ENCODE results near the gene PATE3.

PATE3 gene, protein sequence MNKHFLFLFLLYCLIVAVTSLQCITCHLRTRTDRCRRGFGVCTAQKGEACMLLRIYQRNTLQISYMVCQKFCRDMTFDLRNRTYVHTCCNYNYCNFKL

DNA sequence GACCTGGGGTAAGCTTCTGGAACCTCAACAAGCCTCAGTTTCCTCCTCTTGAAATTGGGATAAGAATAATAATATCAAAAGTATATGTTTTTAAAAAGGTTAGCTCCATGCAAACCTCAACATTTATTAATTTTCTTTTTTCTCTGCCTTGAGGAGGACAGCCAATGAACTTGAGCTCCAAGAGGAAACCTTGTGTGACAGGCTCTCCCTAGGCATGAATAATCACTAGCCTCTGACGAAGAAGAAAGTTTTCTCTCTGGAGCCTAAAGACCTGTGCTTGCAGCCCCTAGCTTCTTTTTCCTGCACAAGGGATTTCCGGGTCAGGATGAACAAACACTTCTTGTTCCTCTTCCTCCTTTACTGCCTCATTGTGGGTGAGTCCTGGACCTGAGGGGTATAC is at the start of gene PATE3:
PATE3 (plus strand) TSS at position 301 of the 400 bp plus-strand sequence; CDS start at position 326, 25 bp downstream.
- no peak for DNase-seq

DNA sequence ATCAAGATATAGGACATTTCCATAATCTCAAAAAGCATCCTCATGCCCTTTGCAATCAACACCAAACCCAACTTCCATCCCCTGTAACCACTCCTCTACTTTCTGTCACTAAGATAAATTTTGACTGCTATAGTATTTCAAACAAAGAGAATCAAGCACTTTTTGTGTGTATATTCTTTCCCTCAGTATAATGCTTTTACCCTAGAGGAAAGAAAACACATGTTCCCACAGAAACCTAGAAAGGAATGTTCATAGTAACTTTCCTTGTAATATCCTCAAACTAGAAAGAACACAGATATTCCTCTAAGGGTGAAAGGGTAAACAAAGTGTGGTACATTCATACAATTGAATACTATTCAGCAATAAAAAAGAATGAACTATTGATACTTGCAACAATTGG is 47.3 kb upstream of the PATE3 start:
- DNase-seq = no peak

DNA sequence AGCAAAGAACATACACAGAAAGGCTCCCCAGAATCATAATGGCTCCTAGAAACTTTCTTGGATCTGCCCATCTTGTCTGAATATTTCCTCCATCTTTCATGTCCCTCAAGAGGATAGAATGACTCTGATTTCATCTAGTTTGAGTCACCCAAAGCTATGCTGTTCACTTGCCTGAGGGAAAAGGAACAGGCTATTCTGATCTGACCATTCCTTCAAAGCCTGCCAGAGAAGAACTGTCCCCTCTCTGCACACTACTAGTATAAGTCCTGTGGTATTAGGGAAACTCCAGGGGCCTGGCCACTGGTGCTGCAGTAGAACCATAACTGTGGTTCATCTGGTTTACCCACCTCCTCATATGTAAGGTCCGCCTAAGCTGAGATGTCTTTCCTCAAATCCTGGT is 44.2 kb upstream of the PATE3 start:
- DNase-seq = no peak

DNA sequence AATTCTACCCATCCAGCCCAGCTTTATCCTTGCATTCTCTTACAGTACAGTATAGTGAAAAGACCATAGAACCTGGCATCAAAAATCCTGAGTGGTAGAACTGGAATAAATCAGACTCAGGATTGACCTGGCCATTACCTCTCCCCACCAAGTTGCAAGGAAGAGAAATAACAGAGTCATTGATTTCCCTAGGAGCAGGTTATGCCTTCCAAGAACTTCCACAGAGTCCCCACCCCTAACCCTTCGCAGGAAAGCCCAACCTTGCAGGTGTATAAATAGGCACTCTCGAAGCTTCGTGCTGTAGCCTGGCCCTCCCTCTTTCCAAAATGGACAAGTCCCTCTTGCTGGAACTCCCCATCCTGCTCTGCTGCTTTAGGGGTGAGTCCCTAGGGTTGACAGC is 41.9 kb upstream of the PATE3 start, which contains the start of gene PATE1:
PATE1 (plus strand) TSS at position 301 of the 400 bp plus-strand sequence; CDS start at position 327, 26 bp downstream.
- DNase-seq = no peak

DNA sequence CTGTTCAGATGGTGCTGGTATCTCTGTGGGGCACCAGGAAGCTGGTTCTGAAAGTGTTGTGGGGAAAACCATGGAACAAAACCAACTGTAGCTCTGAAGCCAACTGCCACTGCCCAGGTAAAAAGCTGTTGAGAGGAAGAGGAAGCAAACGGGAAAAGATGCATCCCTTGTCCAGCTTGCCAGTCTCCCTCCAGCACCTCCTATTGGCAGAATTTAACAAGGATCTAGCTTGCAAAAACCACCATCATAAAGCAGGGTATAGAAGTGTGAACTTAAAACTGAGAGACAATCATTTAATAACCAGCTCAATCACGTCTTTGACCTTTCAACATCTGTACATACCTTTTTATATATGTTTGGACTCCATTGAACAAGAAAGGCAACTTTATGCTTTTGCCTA is 37.3 kb upstream of the PATE3 start:
- DNase-seq = no peak

DNA sequence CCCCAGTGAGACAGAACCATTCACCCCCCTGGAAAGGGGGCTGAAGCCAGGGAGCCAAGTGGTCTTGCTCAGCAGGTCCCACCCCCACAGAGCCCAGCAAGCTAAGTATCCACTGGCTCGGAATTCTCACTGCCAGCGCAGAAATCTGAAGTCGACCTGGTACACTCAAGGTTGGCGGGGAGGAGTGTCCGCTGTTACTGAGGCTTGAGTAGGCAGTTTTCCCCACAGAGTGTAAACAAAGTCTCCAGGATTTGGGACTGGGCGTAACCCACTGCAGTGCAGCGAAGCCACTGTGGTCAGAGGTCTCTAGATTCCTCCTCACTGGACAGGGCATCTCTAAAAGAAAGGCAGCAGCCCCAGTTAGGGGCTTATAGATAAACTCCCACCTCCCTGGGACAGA is 31.9 kb upstream of the PATE3 start:
- no peak for DNase-seq

DNA sequence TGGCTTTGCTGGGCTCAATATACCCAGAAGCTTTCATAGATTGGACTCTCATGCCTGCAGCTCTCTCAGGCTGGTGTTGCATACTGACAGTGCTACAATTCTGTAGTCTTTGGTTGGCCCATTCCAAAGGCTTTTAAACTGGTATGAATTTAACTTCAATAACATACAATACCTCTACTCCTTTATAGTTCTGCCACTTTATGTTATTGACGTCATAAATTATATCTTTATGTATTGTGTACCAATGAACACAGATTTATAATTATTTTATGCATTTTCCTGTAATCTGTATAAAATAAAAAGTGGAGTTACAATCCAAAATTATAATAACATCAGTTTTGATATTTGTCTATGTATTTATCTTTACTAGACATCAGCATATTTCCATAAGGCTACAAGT is 25.5 kb upstream of the PATE3 start:
- DNase-seq = no peak

DNA sequence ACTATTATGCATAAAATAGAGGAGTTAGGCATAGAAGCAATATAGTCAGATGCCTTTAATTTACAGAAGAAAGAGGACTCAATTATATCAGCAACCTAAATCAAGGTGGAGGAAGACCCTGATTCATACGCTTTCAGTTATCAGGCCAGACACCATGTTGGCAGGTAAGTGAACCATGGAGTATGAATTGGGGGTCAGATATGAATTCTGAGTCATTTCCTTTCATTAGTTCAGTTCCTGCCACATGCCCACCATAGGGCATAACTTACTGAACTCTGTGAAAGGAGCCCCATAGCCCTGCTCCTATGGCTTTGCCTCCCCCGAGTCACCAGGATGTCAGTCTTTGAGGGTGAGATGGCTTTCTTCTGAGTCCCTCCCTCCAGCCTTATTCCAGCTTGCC is 24.4 kb upstream of the PATE3 start:
- no peak for DNase-seq

DNA sequence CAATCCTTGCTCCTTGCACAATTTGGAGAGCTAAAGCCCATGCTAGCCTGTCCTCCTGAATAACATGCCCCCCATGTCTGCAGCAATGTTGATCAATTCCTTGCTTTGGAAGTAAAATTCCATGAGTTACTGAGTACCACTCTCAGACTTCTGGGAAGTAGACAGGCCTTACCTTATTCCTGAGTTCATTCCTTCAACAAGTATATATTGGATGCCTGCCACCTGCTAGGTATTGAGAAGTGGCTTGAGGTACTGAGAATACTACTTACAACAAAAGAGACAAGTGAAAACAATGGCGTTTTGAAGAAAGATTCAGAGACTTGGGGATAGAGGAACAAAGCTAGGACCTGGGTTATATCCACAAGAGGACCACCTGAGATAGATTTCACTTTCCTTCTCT is 21.7 kb upstream of the PATE3 start:
- no peak for DNase-seq

DNA sequence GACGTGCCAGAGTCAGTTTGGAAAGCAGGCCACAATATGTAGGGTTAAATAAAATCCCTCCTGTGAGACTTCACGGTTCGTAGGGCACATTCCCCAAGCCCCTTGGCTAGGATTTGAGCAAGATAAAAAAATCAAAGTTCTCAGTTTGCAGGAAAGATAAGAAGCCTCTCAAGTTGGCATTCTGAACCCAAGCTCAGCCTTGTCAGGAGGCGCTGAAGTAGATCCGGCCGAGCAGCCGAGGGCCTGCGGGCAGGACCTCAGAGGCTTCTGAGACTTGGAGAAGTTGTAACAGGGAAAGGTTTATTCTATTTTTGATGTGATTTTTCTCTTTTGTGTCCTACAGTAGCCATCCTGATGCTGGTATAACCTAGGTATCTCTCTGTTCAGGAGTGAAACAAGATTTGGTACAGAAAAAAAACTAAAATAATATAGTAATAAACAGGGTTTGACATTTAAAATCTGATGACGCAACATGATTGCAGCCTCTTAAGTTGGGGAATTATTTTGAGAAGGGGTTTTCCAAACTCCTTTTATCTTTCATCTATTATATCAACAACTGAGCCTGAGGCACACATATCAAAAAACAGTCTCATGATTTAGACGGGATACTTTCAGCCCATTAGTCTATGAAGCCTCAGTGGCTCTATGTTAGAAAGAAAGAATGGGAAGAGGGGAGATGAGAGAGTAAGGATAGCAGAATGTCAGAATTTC is 19.4 kb upstream of the PATE3 start:
- no peak for DNase-seq

DNA sequence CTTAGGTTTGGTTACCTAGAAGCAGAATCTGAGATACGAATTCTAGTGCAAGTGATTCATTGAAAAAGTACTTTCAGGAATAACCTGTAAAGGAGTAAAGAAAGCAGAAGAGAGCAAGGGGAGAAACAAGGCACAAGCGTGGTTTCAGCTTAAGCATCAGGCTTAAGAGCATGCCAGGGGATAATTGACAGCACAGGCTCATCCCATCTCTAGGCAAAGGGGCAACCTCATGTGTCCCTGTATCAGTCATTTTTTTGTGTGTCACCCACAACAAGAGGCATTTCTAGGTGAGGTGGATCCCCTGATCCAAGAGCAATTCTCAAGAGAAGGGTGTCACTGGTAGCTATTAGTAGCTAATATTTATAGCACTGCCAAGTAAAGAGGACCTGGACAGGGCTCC is 17.3 kb upstream of the PATE3 start:
- DNase-seq = no peak

DNA sequence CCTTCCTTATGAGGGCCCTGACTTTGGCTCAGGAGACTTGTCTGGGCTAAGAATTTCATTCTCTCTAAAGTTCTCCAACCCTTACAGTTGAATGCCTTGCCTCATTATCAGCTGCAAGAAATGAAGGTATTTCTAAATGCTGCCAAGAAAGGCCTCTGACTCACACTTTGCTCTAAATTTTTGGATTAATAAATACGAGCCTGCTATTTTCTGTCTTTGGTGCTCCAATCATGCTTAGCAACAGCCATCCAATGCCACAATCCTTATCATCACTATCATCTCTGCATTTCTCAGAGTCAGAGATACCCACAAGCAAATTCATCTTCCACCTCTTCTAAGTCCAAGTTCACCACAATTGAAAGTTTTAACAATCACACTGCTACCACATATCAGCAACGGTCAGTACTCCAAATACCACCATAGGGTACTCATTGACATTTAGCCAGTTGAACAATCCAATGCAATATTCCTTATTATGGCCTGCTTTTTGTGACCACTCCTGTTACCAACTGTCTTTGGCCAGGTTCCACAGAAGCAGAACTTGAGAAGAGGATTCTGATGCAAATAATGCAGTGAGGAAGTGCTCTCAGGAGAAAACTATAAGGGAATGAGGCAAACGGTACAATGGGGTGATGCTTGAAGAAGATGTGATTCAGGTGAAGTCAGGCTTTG is 15.0 kb upstream of the PATE3 start:
- no peak for DNase-seq

DNA sequence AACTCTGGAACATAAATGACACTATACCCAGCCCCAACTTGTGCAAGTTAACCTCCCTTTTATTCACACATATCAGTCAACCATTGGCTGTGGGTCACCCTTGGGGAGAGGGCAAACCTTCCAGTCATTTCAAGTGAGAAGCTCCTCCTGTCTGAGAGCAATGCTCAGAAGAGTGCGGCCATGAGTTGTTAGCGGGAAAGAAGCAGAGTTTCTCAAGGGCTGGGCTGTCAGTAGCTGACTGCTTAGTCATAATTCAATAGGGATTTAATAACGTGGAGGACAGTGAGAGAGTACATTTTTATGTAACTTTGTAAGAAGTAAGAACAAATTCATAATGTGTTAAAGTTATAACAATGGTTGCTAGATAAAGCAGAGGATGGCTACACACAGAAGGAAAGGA is 14.4 kb upstream of the PATE3 start:
- DNase-seq = no peak

DNA sequence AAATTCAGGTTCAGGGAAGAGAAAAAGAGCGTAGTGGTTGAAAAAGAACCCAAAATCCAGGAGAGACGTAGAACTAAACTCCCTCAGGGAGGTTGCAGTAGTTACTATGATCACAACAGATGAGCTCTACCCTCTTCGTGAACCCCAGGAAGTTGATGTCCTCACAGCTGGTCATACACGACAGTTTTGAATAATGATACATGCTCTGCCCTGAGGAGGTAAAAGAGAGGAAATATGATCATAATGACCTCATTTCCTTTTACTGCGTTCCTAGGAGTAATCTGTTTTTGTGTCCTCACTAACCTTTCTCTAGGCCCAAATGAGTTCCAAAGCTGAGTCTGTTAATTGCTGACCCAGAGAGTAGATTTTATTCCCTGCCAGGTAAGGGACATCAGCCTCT is 10.6 kb upstream of the PATE3 start:
- DNase-seq = no peak

DNA sequence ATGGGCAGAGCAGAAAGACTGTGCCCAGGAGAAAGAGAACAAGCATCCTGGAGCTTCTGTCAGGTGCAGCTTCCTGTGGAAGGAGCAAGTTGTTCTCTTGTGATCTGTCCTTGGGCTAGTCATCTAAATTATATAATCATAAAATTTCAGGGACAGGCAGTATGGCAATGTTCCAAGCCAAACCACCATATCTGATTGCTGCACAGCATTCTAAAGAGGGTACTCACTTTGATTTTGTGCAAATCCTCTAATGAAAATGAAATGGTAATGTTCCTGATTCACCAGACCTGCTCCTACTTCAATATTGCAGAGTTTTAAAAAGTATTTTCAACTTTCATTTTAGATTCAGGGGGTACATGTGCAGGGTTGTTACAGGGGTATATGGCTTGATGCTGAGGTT is 9.2 kb upstream of the PATE3 start, which contains the start of gene PATE2:
PATE2 (minus strand) TSS at position 101 of the 400 bp plus-strand sequence; CDS start at position 46, 55 bp downstream.
- no peak for DNase-seq

DNA sequence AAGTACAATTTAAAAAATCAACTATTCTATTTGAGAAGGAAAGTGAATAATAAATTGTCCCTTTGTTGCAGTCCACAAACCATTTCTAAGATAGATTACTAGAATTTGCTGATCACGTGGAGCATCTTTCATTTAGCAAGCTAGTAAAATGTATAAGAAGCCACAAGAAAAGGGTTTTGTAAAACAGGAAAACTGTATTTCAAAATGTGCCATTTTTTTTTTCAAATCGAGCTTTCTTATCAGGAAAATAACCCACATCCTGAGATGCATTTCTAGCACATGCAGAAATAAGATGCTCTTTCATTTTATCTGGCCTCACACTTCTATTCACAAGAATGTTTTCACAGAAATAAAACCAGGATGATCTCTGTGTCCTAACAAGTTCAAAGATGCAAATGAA is 3.2 kb upstream of the PATE3 start:
- no peak for DNase-seq

DNA sequence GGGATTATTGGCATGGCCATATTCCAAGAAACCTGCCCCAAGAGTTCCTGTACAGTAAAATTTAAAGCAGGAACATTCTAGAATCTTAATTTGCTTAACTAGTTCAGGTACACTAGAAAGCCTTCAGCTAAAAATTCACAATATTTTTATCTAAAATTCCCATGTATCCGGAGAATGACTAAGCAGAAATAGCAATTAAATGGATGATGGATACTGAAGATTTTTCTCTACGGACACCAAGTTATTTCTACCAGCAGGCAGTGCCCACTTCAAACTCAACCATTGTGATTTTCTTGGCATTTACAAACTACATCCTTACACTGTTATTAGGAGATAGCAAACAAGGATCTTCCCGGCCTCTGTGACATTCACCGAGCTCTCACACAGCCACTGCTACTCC is 2.9 kb downstream of the PATE3 start:
- no peak for DNase-seq

DNA sequence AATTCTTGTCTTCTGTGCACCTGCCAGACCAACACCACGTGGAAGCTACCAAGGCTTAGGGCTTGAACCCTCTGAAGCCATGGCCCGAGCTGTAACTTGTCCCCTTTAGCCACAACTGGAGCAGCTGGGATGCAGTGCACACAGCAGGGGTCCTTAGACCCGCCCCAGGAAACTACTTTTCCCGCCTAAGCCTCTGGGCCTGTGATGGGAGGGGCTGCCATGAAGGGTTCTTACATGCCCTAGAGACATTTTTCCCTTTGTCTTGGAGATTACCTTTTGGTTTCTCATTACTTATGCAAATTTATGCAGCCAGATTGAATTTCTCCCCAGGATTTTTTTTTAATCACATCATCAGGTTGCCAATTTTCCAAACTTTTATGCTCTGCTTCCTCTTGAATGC is 9.7 kb downstream of the PATE3 start:
- DNase-seq = no peak

DNA sequence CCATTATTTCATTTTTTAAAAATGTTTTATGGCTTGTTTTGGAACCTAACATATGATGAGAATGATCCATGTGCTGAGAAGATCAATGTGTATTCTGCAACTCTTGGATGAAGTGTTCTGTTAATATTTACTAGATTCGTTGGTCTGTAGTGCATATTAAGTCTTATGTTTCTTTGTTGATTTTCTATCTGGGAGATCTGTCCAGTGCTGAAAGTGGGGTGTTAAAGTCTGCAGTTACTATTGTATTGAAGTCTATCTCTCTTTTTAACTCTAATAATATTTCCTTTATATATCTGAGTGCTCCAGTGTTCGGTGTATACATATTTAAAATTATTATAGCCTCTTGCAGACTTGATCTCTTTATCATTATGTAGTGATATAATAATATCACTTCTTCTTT is 11.9 kb downstream of the PATE3 start:
- DNase-seq = no peak

DNA sequence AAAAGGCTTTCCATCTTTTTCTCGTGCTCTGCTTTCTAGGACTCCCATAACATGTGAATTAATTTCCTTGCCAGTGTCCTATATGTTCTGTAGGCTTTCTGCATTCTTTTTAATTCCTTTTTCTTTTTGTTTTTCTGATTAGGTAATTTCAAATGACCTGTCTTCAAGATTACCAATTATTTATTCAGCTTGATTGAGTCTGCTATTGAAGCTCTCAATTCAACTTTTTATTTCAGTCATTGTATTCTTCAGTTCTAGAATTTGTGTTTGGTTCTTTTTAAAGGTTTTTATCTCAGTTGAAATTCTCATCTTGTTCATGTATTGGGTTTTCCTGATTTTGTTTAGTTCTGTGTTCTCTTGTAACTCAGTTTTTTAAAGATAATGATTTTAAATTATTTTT is 14.5 kb downstream of the PATE3 start:
- DNase-seq = no peak

DNA sequence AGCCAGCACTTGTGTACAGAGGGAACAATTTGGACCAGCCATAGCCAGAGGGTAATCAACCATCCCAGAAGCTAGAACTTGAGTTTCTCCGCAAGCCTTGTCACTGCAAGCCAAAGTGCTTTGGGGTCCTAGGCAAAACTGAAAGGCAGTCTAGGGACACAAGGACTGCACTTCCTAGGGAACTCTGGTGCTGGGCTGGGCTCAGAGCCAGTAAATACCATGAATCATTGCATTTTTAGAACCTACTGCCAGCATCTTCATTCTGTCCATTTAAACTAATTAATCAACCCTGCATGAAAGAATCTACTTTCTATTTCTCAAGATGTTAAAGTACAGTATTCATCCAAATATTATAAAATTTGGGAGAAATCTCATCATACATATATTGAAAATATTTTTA is 20.0 kb downstream of the PATE3 start:
- DNase-seq = no peak

DNA sequence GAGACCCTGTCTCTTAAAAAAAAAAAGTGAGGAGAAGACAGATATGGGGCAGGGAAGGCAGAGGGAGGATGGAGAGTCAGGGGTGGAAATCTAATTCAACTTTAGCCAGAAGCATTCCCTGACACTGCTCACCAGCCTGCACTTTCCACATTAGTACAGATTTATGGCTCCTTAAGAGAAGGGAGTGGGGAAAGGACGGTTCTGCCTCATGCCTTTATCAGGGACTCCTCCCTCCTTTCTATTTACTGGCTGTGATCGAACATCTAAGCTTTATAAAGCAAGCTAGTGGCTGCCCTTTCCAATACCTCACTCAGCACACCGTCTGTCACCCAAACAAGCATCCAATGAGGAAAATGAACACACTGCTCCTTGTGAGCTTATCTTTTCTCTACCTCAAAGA is 45.1 kb downstream of the PATE3 start, which contains the start of gene PATE4:
PATE4 (plus strand) TSS at position 301 of the 400 bp plus-strand sequence; CDS start at position 345, 44 bp downstream.
- DNase-seq = no peak

DNA sequence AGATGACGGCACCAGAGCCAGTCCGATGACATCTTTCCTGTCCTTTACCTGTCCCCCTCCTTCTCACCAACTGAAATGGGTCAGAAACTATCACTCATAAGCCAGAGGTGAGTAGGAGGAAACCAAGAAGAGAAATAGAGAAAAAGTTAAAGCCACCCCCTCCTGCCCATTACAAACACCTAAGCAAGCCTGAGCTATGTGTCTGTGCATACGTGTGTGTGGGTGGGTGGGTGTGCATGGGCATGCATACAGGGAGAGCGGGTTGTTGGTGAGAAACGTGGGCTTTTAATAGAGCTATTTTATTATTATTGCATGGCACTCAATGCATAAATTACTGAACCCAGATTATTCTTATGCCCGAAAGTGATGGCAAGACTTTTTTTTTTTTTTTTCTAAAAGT is 47.8 kb downstream of the PATE3 start:
- no peak for DNase-seq

Data from NCI-H2029 treated with DMSO at 0.1 percent for 48 hours (cell line).